GM18951 (cell line): ENCODE results near the gene DNAH9.

Experiments used
- POLR2A ChIP-seq: IDR thresholded peaks from 4 replicates; pipeline ENCODE4 v1.6.1; 2011; ENCODE audit warnings: mild to moderate bottlenecking; ENCODE audit not compliant: insufficient read length, insufficient read depth; ENCODE audit errors: extremely low read depth
- in situ Hi-C: fragments of 300-500 bp; cut with MboI; formaldehyde crosslinking; loops from one replicate; pipeline ENCODE4 v1.12.0; 2022; ENCODE audit warnings: low sequenced_read_pairs, mixed read lengths, inconsistent platforms; ENCODE audit not compliant: unreplicated experiment

The DNAH9 gene

DNA sequence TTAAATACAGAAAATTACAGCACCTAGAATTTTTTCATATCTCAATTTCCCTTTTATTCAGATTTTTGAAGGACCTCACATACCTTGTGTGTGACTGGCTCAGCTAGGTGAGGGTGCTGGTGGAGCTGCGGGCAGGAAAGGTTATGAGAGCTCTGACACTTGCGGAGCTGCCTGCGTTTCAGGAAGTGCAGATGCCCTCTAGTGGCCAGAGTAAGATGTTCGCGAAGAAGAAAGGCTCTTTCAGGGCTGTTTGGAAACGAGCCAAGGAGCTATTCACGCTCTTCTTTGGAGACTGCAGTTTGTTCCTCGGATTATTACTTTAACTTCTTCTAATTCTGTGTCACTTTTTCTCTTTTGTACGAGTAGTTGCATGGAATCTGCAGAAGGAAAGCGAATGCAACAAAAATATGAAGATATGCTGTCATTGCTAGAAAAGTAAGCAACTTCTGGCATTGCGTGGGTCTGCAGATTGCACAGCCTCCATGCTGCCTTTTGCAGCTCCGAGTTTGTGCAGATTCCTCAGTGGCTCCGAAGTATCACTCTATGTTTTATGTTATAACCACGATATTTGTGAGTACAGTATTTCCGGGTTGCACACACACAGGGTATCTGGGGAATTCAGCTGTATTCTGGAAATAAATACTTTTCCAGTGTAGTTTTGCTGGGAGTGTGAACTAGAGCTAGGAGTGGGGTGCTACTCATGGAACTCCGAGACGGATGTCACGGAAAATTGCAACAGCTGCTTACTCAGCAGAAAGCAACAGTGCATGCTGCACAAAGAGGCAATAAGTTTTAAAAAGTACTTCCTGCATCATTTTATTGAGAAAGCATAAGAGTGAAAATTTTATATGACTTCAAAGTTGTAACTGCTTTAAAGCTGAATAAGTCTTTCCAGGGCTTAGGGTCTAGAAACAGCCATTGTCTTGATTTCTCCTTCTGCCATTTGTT lies 46.3 kb downstream of the DNAH9 start:
- in situ Hi-C loops = no loop called here
- TF ChIP-seq POLR2A = no peak

DNA sequence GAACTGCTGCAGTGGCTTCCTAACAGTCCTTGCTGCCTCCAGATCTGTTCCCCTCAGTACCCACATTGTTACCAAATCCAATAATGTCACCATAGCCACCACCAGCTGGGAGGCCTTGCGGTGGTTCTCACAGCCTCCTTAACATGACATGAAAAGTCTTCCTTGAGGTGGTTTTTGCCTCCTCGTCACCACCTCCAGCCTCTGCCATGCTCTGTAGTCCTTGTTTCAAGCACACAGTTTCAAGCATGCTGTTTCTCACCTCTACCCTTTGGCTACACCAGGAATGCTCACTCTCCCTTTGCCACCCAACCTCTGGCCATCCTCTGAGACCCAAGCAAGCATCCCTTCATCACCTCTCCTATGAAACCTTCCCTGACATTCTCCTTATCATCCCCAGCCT lies 47.2 kb downstream of the DNAH9 start:
- no peak for TF ChIP-seq POLR2A
- in situ Hi-C loops = no loop called here

DNA sequence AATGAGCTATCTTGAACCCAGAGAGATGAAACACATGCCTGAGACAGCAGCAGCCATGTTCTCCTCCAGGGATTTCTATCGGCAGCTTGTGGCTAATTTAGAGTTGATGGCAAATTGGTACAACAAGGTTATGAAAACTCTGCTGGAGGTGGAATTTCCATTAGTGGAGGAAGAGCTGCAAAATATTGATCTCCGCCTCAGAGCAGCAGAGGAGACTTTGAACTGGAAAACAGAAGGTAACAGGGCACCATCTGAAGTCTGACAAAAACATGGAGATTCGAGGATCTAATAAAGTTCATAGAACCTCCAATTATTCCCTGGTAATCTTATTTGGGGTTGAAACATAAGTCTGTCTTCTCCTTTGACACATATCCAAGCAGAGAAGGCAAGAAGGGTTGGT lies 52.8 kb downstream of the DNAH9 start:
- in situ Hi-C loops = no loop called here
- TF ChIP-seq POLR2A = no peak

DNA sequence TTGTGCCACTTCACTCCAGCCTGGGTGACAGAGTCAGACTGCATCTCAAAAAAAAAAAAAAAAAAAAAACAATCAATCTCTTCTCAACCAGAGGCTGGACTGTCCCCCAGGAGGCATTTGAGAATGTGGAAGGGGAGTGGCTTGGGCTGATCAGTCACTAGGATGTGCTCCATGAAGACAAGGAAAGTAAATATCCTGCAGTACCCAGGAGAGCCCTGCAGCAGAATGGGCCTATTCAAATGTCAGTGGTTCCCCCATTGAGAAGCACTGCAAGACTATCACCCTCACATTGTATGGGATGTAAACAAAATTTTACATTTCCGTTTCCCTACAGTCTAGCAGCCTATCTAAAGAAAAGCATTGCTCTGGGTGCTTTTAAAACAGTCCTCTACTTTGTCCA lies 70.3 kb downstream of the DNAH9 start:
- in situ Hi-C loops = no loop called here
- TF ChIP-seq POLR2A = no peak

DNA sequence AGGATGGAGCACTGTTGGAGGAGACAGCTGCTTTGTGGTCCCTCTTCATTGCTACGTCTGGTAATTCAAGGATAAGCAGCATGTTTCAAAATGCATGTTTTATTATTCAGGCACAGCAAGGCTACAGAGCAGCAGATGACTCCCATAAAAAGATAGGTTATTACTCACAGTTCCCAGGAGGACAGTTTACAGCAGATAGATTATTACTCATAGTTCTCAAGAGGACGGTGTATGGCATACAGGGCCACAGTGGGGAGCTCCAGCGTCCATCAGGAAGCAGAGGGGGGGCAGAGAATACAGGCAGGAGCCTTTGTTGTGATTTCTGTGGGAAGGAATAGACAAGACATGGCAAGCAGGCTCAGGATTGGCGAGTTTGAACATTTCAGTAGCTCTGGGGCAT lies 72.9 kb downstream of the DNAH9 start:
- TF ChIP-seq POLR2A = no peak
- in situ Hi-C loops = no loop called here

DNA sequence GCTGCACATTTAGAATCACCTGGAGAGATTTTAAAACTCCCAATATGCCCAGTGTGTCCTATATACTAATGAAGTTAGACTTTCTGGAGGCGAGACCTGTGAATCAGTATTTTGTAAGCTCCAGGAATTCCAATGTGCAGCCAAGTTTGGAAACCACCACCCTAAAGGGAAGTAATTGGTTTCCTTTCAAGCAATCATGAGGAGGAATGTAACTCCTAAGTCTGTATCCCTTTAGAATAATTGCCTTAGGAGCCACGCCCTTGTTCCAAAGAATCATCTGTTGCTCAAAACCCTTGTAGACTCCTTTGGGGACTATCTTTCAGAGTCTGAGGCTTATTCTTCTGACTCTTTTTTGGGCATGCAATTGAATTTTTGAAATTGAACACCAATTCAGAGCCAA lies 84.4 kb downstream of the DNAH9 start:
- in situ Hi-C loops = no loop called here
- TF ChIP-seq POLR2A = no peak

DNA sequence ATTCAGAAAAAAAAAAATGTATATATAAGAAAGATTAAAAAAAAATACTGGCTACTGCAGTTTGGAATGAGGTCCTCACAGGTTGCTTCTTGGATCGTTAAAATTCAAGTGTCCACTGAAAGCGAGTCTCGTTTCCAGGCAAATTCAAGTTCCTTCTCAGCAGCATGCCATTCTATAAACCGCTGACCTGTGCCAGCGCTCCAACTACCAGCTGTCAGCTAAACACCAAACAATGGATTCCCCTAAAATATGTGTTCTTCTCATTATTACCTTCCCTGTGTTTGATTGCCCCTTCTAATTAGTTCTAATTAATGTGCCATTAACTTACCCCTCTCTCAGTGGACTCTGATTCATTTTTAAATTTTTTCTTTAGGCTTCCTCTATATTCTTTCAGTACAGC lies 92.4 kb downstream of the DNAH9 start:
- no peak for TF ChIP-seq POLR2A

DNA sequence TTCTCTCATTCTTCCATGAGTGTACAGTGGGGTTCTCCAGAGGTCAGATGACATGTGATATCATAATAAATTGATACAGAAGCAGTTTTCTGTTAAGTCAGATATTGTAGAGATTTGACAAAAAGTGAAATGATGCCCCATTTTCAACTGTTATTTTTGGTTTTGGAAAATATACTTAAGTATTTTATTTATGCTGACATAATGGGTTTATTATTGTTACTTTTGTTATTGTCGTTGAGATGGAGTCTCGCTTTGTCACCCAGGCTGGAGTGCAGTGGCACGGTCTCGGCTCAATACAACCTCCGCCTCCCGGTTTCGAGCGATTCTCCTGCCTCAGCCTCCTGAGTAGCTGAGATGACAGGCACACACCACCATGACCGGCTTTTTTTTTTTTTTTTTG lies 94.4 kb downstream of the DNAH9 start:
- TF ChIP-seq POLR2A = no peak
- in situ Hi-C loops = no loop called here

More for the DNA sequence above, 92.4 kb downstream of the DNAH9 start:
- in situ Hi-C loops = no loop called here

DNA sequence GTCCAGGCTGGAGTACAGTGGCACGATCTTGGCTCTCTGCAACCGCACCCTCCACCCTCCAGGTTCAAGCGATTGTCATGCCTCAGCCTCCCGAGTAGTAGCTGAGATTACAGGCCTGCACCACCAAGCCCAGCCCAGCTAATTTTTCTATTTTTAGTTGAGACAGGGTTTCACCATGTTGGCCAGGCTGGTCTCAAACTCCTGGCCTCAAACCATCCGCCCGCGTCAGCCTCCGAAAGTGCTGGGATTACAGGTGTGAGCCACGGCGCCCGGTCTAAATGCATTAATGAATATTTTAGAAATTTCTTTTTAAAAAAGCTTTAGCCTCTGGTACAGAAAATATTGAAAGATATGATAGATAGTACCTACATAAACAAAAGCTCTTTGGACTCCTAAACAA lies 95.0 kb downstream of the DNAH9 start:
- no peak for TF ChIP-seq POLR2A
- in situ Hi-C loops = no loop called here

DNA sequence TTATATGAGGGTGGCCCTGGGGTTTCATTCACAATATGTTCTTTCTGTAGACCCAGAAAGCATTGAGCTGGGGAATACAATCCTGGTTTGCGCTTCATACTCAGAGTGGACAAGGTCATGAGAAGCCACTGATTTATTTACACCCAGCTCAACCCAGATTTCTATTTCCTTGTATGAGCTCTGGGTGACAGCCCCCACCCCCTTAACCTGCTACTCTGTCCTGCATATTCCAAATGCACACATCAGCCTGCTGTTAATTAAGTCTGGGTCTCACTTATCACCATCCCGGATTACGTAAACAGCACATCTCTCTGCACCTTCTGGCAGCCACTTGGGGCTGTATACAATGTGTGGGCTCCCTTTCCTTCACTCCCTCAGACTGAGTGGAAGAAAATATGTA lies 102.4 kb downstream of the DNAH9 start:
- in situ Hi-C loops = no loop called here

DNA sequence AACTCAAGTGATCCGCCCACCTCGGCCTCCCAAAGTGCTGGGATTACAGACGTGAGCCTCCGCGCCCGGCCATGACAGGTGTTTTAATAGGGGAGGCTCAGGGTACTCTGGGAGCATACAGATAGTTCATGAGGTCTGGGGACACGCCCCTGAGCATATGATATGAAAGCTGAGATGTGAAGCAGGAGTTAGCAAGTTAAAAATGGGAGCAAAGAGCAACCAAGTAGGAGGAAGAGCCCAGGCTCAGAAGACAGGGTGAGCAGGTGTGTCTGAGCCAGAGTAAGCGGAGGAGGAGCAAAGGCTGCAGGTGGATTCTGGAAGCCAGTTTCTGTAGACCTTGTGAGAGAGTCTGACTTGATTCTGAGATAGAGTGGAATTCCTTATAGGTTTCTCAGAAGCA lies 103.6 kb downstream of the DNAH9 start:
- in situ Hi-C loops = no loop called here
- TF ChIP-seq POLR2A = no peak

More for the DNA sequence above, 102.4 kb downstream of the DNAH9 start:
- no peak for TF ChIP-seq POLR2A

DNA sequence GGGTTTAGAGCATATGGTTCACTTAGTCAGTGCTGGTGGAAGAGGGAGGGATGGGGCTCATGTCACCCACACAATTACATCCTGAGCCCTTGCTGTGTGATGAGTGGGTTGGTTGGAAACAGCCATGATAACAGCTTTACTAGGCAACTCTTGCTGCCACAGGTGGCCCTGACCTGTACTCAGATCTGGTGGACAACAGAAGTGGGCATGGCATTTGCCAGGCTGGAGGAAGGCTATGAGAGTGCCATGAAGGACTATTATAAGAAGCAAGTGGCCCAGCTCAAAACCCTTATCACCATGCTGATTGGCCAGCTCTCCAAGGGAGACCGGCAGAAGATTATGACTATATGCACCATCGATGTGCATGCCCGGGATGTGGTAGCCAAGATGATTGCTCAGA lies 105.8 kb downstream of the DNAH9 start:
- TF ChIP-seq POLR2A = no peak
- in situ Hi-C loops = no loop called here

DNA sequence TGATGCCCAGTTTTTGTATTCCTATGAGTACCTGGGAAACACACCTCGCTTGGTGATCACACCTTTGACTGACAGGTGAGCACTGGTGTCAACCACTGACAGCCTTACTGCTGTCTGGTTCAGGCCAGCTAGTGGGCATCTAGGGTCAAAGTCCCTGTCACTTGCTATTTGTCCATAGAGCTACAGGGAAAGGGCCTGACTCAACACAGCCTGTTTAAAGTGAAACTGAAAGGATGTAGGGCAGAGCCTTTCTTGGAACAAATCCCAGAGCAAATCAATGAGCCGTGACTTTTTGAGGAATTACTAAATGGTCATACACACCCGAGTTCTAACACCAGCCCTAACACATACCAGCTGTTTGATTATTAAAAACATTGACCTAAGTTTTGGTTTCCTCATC lies 106.8 kb downstream of the DNAH9 start:
- in situ Hi-C loops = no loop called here
- no peak for TF ChIP-seq POLR2A

DNA sequence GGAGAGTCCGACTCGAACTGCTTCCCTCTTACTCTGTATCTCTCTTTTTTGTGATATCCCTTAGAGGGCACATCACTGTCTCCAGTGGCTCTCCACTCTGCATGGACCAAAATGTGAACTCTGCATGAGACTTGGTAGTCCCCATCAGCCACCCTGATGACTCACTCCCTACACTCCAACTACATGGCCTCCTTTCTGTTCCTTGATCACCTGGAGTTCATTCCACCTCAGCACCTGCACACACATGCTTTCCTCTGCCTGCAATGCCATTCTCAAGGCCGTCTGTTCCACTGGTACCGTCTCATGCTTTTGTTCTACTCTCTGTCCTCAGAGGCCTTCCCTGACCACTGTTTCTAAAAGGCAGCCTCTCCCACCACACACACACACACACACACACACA lies 109.3 kb downstream of the DNAH9 start:
- in situ Hi-C loops = no loop called here
- TF ChIP-seq POLR2A = no peak

DNA sequence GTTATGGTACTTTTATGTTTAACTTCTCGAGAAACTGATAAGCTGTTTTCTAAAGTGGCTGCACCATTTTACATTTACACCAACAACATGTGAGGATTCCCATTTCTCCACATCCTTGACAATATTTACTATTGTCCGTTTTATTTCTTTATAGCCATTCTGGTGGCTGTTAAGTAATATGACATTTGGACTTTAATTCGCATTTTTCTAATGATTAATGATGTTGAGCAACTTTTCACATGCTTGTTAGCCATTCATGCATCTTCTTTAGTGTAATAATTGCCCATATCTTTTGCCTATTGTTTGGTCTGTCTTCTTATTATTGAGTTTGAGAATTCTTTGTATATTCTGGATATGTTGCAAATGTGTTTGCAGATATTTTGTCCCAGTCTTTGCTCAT lies 114.2 kb downstream of the DNAH9 start:
- in situ Hi-C loops = no loop called here
- no peak for TF ChIP-seq POLR2A

DNA sequence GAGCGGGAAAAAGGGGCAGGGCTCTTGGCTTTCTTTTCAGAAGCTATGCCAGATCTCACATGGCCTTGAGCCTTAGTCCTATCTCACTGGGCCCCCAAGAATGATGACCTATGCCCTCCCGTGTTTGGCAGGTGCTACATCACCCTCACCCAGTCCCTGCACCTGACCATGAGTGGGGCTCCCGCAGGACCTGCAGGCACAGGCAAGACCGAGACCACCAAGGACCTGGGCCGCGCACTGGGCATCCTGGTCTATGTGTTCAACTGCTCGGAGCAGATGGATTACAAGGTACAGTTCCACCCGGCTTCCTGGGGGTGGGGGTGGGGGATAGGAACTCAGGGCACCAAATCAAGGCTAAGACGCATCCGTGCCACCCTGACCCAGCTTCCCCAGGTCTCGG lies 120.9 kb downstream of the DNAH9 start:
- no peak for TF ChIP-seq POLR2A
- in situ Hi-C loops = no loop called here
